MM.1S (cell line): ENCODE results near the gene ZNF280B.

Experiments
- DNase-seq: peaks from one replicate; pipeline ENCODE4 v3.0.0-alpha.2; 2015
- H2AFZ ChIP-seq: fragments of 300-600 bp; sonication (generic); 2 replicates; pipeline ENCODE4 v1.6.0; 2016; ENCODE audit warnings: antibody characterized with exemption, low read length
- H3F3A ChIP-seq: fragments of 300-600 bp; sonication (generic); 2 replicates; pipeline ENCODE4 v1.6.1; 2016; ENCODE audit warnings: mild to moderate bottlenecking, antibody characterized with exemption, low read length, moderate library complexity, mixed read lengths; ENCODE audit not compliant: insufficient read depth
- H3K27ac ChIP-seq: fragments of 300-600 bp; sonication (generic); 2 replicates; pipeline ENCODE4 v1.5.1; 2016; ENCODE audit warnings: mild to moderate bottlenecking, low read length
- H3K27me3 ChIP-seq: fragments of 300-600 bp; sonication (generic); replicated peaks from 2 replicates; pipeline ENCODE4 v1.6.0; 2016; ENCODE audit warnings: low read length; ENCODE audit not compliant: insufficient read depth
- H3K36me3 ChIP-seq: fragments of 300-600 bp; sonication (generic); replicated peaks from 2 replicates; pipeline ENCODE4 v1.6.1; 2016; ENCODE audit warnings: mild to moderate bottlenecking, low read length, mixed read lengths; ENCODE audit not compliant: insufficient read depth
- H3K4me1 ChIP-seq: fragments of 300-600 bp; sonication (generic); 2 replicates; pipeline ENCODE4 v1.6.1; 2016; ENCODE audit warnings: low read length, mixed read lengths
- H3K4me2 ChIP-seq: fragments of 300-600 bp; sonication (generic); 2 replicates; pipeline ENCODE4 v1.6.0; 2016; ENCODE audit warnings: low read depth, low read length
- H3K4me3 ChIP-seq: fragments of 300-600 bp; sonication (generic); 2 replicates; pipeline ENCODE4 v1.5.1; 2016; ENCODE audit warnings: low read length, mixed read lengths
- H3K79me2 ChIP-seq: fragments of 300-600 bp; sonication (generic); 2 replicates; pipeline ENCODE4 v1.6.1; 2016; ENCODE audit warnings: mixed run types, low read length, mixed read lengths
- H3K9ac ChIP-seq: fragments of 300-600 bp; sonication (generic); 2 replicates; pipeline ENCODE4 v1.6.1; 2016; ENCODE audit warnings: low read length, mixed read lengths
- H3K9me2 ChIP-seq: fragments of 300-600 bp; sonication (generic); replicated peaks from 2 replicates; pipeline ENCODE4 v1.6.1; 2016; ENCODE audit warnings: mild to moderate bottlenecking, low read length, mixed read lengths; ENCODE audit not compliant: insufficient read depth
- H3K9me3 ChIP-seq: fragments of 300-600 bp; sonication (generic); replicated peaks from 2 replicates; pipeline ENCODE4 v1.6.1; 2016; ENCODE audit warnings: mild to moderate bottlenecking, low read length, mixed read lengths; ENCODE audit not compliant: insufficient read depth
- H4K20me1 ChIP-seq: fragments of 300-600 bp; sonication (generic); 2 replicates; pipeline ENCODE4 v1.6.1; 2016; ENCODE audit warnings: mild to moderate bottlenecking, low read length, moderate library complexity, mixed read lengths; ENCODE audit not compliant: insufficient read depth
- EZH2 ChIP-seq: fragments of 300-600 bp; sonication (generic); optimal IDR thresholded peaks from 2 replicates; pipeline ENCODE3; 2017; ENCODE audit warnings: low read depth, mild to moderate bottlenecking, antibody characterized with exemption, low read length, mixed read lengths
- EZH2phosphoT487 ChIP-seq: fragments of 300-600 bp; sonication (generic); IDR thresholded peaks from 2 replicates; pipeline ENCODE4 v1.6.1; 2018; ENCODE audit warnings: antibody characterized with exemption, low read length
- TF ChIP-seq, protein P1 (sequence below): fragments of 300-600 bp; sonication (generic); IDR thresholded peaks from 2 replicates; pipeline ENCODE4 v1.5.1; 2016; ENCODE audit warnings: antibody characterized with exemption, low read length, mixed read lengths

Gene ZNF280B

DNA sequence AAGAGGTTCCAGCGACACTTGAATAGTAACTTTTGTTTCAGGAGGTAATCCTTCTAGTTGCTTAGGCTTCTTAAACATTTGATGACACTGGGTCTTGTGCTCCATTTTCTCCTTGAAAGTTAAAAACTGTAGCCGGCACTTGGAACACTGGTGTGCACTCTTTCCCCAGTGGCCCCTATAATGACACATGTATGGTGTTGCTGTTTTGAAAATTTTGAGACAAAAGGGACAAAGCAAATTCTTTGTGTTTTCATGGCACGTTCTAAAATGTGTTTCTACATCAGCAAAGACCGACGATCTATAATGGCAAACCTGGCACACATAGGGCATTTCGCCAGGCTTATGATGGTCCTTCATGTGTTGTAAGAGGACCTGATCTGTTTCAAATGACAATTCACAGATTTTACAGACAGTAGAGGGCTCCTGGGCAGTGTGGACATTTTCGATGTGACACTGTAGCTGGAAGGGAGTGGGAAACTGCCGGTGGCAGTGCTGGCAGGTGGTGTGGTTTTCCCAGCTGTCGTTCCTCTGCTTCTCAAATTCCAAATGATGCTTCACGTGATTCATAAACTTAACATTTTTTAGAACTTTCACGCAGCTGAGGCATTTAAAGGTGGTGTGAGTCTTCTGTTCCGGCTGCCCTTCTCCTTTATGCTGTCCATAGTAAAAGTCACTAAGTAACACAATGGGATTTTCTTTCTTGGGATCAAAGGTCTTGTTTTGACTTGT, 20.5 kb downstream of the ZNF280B start:
- Histone ChIP-seq H4K20me1 (no peaks in the 10 kb centered on the region), H3K9me2 (no peaks in the 10 kb centered on the region), H3K36me3 (no peaks in the 10 kb centered on the region; the same call in 1 of the 2 replicates), H3K27me3 (no peaks in the 10 kb centered on the region), H3F3A (no peaks in the 10 kb centered on the region), H3K9me3 (no peaks in the 10 kb centered on the region), H3K79me2 (no peaks in the 10 kb centered on the region), H3K4me1 (no peaks in the 10 kb centered on the region), H2AFZ (no peak overlapping the region), H3K4me3 (no peak overlapping the region), H3K4me2 (no peak overlapping the region), H3K9ac (no peak overlapping the region), H3K27ac (no peak overlapping the region)
- TF ChIP-seq, protein P1, sequence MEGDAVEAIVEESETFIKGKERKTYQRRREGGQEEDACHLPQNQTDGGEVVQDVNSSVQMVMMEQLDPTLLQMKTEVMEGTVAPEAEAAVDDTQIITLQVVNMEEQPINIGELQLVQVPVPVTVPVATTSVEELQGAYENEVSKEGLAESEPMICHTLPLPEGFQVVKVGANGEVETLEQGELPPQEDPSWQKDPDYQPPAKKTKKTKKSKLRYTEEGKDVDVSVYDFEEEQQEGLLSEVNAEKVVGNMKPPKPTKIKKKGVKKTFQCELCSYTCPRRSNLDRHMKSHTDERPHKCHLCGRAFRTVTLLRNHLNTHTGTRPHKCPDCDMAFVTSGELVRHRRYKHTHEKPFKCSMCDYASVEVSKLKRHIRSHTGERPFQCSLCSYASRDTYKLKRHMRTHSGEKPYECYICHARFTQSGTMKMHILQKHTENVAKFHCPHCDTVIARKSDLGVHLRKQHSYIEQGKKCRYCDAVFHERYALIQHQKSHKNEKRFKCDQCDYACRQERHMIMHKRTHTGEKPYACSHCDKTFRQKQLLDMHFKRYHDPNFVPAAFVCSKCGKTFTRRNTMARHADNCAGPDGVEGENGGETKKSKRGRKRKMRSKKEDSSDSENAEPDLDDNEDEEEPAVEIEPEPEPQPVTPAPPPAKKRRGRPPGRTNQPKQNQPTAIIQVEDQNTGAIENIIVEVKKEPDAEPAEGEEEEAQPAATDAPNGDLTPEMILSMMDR: no peak
- TF ChIP-seq EZH2phosphoT487: no peak
- TF ChIP-seq EZH2: no peak
- no peak for DNase-seq

DNA sequence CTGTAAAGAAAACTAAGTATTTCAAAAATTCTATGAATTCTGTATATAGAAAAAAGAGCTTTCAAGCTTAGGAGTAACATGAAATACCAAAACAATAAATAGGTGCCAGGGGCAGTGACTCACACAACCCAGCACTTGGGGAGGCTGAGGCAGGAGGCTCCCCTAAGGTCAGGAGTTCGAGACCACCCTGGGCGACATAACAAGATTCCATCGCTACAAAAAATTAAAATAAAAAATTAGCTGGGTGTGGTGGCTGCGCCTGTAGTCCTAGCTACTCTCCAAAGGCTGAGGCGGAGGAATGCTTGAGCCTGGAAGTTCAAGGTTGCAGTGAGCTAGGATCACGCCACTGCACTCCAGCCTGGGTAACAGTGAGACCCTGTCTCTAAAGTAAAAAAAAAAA, 21.5 kb downstream of the ZNF280B start:
- H3K27ac ChIP-seq: no peak overlapping the region
- no peaks in the 10 kb centered on the region for H3K9me3 ChIP-seq
- H2AFZ ChIP-seq: no peak overlapping the region
- H3K4me1 ChIP-seq: no peaks in the 10 kb centered on the region
- H3K9ac ChIP-seq: no peak overlapping the region
- DNase-seq: no peak
- H3K36me3 ChIP-seq: no peaks in the 10 kb centered on the region; the same call in 1 of the 2 replicates
- no peaks in the 10 kb centered on the region for H3K27me3 ChIP-seq
- TF ChIP-seq, protein P1: no peak
- TF ChIP-seq EZH2: no peak
- TF ChIP-seq EZH2phosphoT487: no peak
- no peaks in the 10 kb centered on the region for H3K9me2 ChIP-seq
- no peak overlapping the region for H3K4me2 ChIP-seq
- H3F3A ChIP-seq: no peaks in the 10 kb centered on the region
- no peak overlapping the region for H3K4me3 ChIP-seq
- no peaks in the 10 kb centered on the region for H4K20me1 ChIP-seq
- H3K79me2 ChIP-seq: no peaks in the 10 kb centered on the region

DNA sequence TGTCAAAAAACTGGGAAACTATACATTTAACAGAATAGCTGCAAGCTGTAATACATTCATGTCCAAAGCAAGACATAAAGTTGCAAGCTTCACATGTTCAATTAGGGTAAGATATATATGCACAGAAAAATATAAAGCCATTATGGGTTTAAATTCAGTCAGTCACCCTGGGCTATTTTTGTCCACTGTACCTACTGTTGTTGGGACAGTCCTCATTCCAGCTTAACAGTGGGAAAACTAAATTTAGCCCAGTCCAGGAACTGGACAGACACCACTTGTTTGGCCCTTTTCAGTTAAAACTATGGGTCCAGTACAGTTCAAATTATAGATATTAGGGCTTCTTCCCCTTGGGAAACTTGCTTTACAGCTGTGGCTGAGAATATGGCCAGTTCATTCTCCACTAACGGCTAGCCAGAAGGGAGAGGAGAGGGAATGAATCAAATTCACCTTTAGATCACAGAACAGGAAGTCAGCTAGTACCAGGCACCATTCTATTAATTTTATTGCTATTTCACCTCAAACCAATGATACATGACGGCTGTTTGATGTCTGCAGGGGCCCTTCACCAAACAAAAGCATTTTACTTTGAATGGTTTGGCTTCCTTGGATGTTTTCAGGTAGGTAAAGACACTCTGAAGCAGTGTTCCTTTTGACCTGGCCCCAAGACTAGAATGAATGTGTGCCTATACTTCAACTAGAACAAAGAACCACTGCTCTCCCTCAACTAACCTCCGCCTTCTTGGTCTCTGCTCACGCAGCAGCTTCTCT, 22.2 kb downstream of the ZNF280B start:
- H3K9me2 ChIP-seq: no peaks in the 10 kb centered on the region
- H4K20me1 ChIP-seq: no peaks in the 10 kb centered on the region
- H3K79me2 ChIP-seq: no peaks in the 10 kb centered on the region
- no peak overlapping the region for H3K27ac ChIP-seq
- no peaks in the 10 kb centered on the region for H3K9me3 ChIP-seq
- H3K27me3 ChIP-seq: no peaks in the 10 kb centered on the region
- H3K36me3 ChIP-seq: no peaks in the 10 kb centered on the region; the same call in 1 of the 2 replicates
- H3K4me2 ChIP-seq: no peak overlapping the region
- no peak for DNase-seq
- TF ChIP-seq EZH2phosphoT487 (no peak), EZH2 (no peak)
- TF ChIP-seq, protein P1: no peak
- no peak overlapping the region for H3K4me3 ChIP-seq
- H3K9ac ChIP-seq: no peak overlapping the region
- H3F3A ChIP-seq: no peaks in the 10 kb centered on the region
- H2AFZ ChIP-seq: no peak overlapping the region
- no peaks in the 10 kb centered on the region for H3K4me1 ChIP-seq
